Measurements from ENCODE around the gene SGTB.

DNA sequence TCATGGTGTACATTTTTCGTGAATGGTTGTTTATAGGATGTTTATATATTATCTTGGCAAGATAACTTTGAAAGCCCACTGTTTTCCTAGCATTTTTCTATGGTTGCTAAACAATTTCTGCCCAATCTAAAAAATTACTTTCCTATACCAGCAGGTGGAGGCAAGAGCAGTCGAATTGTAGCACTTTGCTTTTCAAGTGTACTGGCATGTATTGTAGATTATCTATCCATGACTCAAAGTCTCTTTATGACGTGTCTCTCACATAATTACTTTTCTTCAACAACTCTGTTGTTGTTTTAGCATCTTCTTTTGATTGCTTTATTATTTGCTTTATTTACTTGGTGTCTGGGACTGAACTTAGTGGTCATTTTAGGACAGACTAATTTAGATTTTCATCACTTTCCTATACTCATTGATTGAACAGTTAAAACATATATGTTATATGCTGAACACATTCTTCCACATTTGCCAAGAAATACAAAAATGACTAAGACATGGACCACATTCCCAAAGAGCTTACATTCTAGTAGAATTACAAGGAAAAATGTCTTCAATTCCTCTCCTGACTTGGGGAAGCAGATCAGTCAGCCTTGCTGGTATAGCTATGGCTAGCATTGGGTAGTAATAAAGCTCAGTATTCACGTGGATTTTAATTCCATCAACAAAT, 20.8 kb upstream of the SGTB start:
- TF ChIP-seq, protein P1, sequence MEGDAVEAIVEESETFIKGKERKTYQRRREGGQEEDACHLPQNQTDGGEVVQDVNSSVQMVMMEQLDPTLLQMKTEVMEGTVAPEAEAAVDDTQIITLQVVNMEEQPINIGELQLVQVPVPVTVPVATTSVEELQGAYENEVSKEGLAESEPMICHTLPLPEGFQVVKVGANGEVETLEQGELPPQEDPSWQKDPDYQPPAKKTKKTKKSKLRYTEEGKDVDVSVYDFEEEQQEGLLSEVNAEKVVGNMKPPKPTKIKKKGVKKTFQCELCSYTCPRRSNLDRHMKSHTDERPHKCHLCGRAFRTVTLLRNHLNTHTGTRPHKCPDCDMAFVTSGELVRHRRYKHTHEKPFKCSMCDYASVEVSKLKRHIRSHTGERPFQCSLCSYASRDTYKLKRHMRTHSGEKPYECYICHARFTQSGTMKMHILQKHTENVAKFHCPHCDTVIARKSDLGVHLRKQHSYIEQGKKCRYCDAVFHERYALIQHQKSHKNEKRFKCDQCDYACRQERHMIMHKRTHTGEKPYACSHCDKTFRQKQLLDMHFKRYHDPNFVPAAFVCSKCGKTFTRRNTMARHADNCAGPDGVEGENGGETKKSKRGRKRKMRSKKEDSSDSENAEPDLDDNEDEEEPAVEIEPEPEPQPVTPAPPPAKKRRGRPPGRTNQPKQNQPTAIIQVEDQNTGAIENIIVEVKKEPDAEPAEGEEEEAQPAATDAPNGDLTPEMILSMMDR (IDR thresholded peaks at IDR 0.05) = peak; percentile 51 to 55
- TF ChIP-seq POLR2AphosphoS5 (IDR thresholded peaks at IDR 0.05) = no peak
- TF ChIP-seq POLR2A (IDR thresholded peaks at IDR 0.05) = no peak
- TF ChIP-seq EP300 (IDR thresholded peaks at IDR 0.05) = no peak

Data from suprapubic skin (tissue), 4 donors.